OCI-LY1 (cell line): ENCODE measurements around the gene C15orf62.

Experiments used
- H2AFZ ChIP-seq: fragments of 200-600 bp; sonication (generic), shearing (Covaris generic); 2 replicates; pipeline ENCODE4 v1.6.0; 2014; ENCODE audit warnings: antibody characterized with exemption, mild to moderate bottlenecking, low read length
- H3F3A ChIP-seq: fragments of 200-600 bp; sonication (generic), shearing (Covaris generic); 2 replicates; pipeline ENCODE4 v1.6.0; 2014; ENCODE audit warnings: mild to moderate bottlenecking, antibody characterized with exemption, low read length, moderate library complexity; ENCODE audit not compliant: insufficient read depth
- H3K27ac ChIP-seq: fragments of 200-600 bp; sonication (generic); 2 replicates; pipeline ENCODE4 v1.5.1; 2014; ENCODE audit warnings: low read length, mixed run types, mild to moderate bottlenecking, low read depth; ENCODE audit not compliant: poor library complexity, severe bottlenecking
- H3K27me3 ChIP-seq: fragments of 200-600 bp; sonication (generic); 2 replicates; pipeline ENCODE4 v1.6.0; 2014; ENCODE audit warnings: antibody characterized with exemption, mild to moderate bottlenecking, low read length, moderate library complexity; ENCODE audit not compliant: insufficient read depth
- H3K36me3 ChIP-seq: fragments of 200-600 bp; sonication (generic); 2 replicates; pipeline ENCODE4 v1.6.1; 2014; ENCODE audit warnings: mild to moderate bottlenecking, antibody characterized with exemption, low read length, moderate library complexity, mixed read lengths; ENCODE audit not compliant: insufficient read depth
- H3K4me1 ChIP-seq: fragments of 200-600 bp; sonication (generic); 2 replicates; pipeline ENCODE4 v1.5.1; 2014; ENCODE audit warnings: mild to moderate bottlenecking, low read length, moderate library complexity; ENCODE audit not compliant: insufficient read depth, severe bottlenecking
- H3K4me2 ChIP-seq: fragments of 200-600 bp; sonication (generic), shearing (Covaris generic); 2 replicates; pipeline ENCODE4 v1.6.1; 2014; ENCODE audit warnings: low read length
- H3K4me3 ChIP-seq: fragments of 200-600 bp; sonication (generic); 2 replicates; pipeline ENCODE4 v1.5.1; 2014; ENCODE audit warnings: low read length, low read depth, mild to moderate bottlenecking, mixed read lengths; ENCODE audit not compliant: poor library complexity, severe bottlenecking
- H3K79me2 ChIP-seq: fragments of 200-600 bp; shearing (Covaris generic); 2 replicates; pipeline ENCODE4 v1.6.1; 2016; ENCODE audit warnings: mixed run types, low read length, mixed read lengths; ENCODE audit not compliant: insufficient read depth
- H3K9ac ChIP-seq: fragments of 200-600 bp; sonication (generic), shearing (Covaris generic); 2 replicates; pipeline ENCODE4 v1.6.1; 2014; ENCODE audit warnings: mild to moderate bottlenecking, low read length, mixed read lengths
- H3K9me2 ChIP-seq: fragments of 200-600 bp; sonication (generic), shearing (Covaris generic); 2 replicates; pipeline ENCODE4 v1.6.1; 2014; ENCODE audit warnings: low read depth, mild to moderate bottlenecking, low read length, mixed read lengths
- H3K9me3 ChIP-seq: fragments of 200-600 bp; shearing (Covaris generic); 2 replicates; pipeline ENCODE4 v1.6.1; 2014; ENCODE audit warnings: low read length, mixed read lengths
- H4K20me1 ChIP-seq: fragments of 200-600 bp; sonication (generic), shearing (Covaris generic); 2 replicates; pipeline ENCODE4 v1.6.0; 2016; ENCODE audit warnings: mild to moderate bottlenecking, low read length; ENCODE audit not compliant: insufficient read depth
- CTCF ChIP-seq: fragments of 200-600 bp; sonication (generic), shearing (Covaris generic); IDR thresholded peaks from 2 replicates; pipeline ENCODE4 v1.5.1; 2017; ENCODE audit warnings: mild to moderate bottlenecking, antibody characterized with exemption, low read length, moderate library complexity, mixed read lengths
- EZH2 ChIP-seq: fragments of 200-600 bp; sonication (generic), shearing (Covaris generic); IDR thresholded peaks from 2 replicates; pipeline ENCODE4 v1.8.0; 2017; ENCODE audit warnings: borderline replicate concordance, mixed run types, mild to moderate bottlenecking, antibody characterized with exemption, low read length, moderate library complexity, mixed read lengths

The C15orf62 gene

GRCh38 chr15:40796512-40796911 is 26.7 kb downstream of the C15orf62 start:
- H3K36me3 ChIP-seq: peaks cover 14% of the 10 kb centered on the region; the same call in 1 of the 2 replicates
- no peak overlapping the region for H2AFZ ChIP-seq
- H3K4me2 ChIP-seq: no peak overlapping the region
- H3F3A ChIP-seq: no peaks in the 10 kb centered on the region
- H3K4me1 ChIP-seq: no peaks in the 10 kb centered on the region
- no peaks in the 10 kb centered on the region for H3K27me3 ChIP-seq
- no peaks in the 10 kb centered on the region for H3K9me3 ChIP-seq
- H4K20me1 ChIP-seq: no peaks in the 10 kb centered on the region
- no peak overlapping the region for H3K9ac ChIP-seq
- H3K4me3 ChIP-seq: no peak overlapping the region
- H3K27ac ChIP-seq: no peak overlapping the region
- no peaks in the 10 kb centered on the region for H3K9me2 ChIP-seq
- no peak for TF ChIP-seq CTCF
- no peaks in the 10 kb centered on the region for H3K79me2 ChIP-seq

GRCh38 chr15:40799523-40799922 is 29.7 kb downstream of the C15orf62 start:
- H2AFZ ChIP-seq: no peak overlapping the region
- peaks cover 3% of the 10 kb centered on the region; the same call in 1 of the 2 replicates for H3K36me3 ChIP-seq
- H3F3A ChIP-seq: no peaks in the 10 kb centered on the region
- H3K9ac ChIP-seq: no peak overlapping the region
- H3K4me1 ChIP-seq: no peaks in the 10 kb centered on the region
- no peaks in the 10 kb centered on the region for H3K79me2 ChIP-seq
- H3K4me3 ChIP-seq: no peak overlapping the region
- H3K27ac ChIP-seq: no peak overlapping the region
- no peak overlapping the region for H3K4me2 ChIP-seq
- no peaks in the 10 kb centered on the region for H4K20me1 ChIP-seq
- no peaks in the 10 kb centered on the region for H3K9me3 ChIP-seq
- TF ChIP-seq EZH2 (no peak), CTCF (no peak)
- no peaks in the 10 kb centered on the region for H3K9me2 ChIP-seq
- no peaks in the 10 kb centered on the region for H3K27me3 ChIP-seq

GRCh38 chr15:40803076-40803475 is 33.3 kb downstream of the C15orf62 start:
- TF ChIP-seq EZH2: no peak
- no peak for TF ChIP-seq CTCF
- Histone ChIP-seq H3F3A (no peaks in the 10 kb centered on the region), H3K79me2 (0 out of 2 replicates have a peak, but pooled peaks cover 3% of the 10 kb centered on the region), H4K20me1 (no peaks in the 10 kb centered on the region), H3K4me2 (no peak overlapping the region), H2AFZ (no peak overlapping the region), H3K27ac (no peak overlapping the region), H3K36me3 (peaks cover 1% of the 10 kb centered on the region; the same call in 1 of the 2 replicates), H3K27me3 (no peaks in the 10 kb centered on the region), H3K9me3 (no peaks in the 10 kb centered on the region), H3K9ac (no peak overlapping the region), H3K9me2 (no peaks in the 10 kb centered on the region), H3K4me1 (peaks cover 13% of the 10 kb centered on the region), H3K4me3 (no peak overlapping the region)
